HL-60 (cell line): ENCODE results near the gene TUBB2A.
"Not testable (repeated sequence)": the region's sequence is repeated elsewhere in the genome, so short reads cannot be mapped to it uniquely, and the experiment has no call there.

ENCODE experiments used
- DNase-seq, 2 experiments: peaks; one replicate each; pipeline ENCODE4 v3.0.0-alpha.2; 2010 to 2020; ENCODE audit warnings: low read depth in 1 of 2, low spot score in 1 of 2
- H3K27ac ChIP-seq: fragments of 250-450 bp; sonication (Bioruptor Pico); replicated peaks from 2 replicates; pipeline ENCODE4 v1.5.1; 2020; ENCODE audit warnings: mild to moderate bottlenecking, moderate library complexity
- H3K27me3 ChIP-seq: fragments of 250-450 bp; sonication (Bioruptor Pico); 2 replicates; pipeline ENCODE4 v1.5.1; 2021; ENCODE audit warnings: mild to moderate bottlenecking, moderate library complexity; ENCODE audit not compliant: insufficient read depth, poor library complexity, severe bottlenecking
- H3K4me3 ChIP-seq: replicated peaks from 2 replicates; pipeline ENCODE4 v1.5.1; 2011; ENCODE audit warnings: mild to moderate bottlenecking, control low read depth, low read length; ENCODE audit not compliant: insufficient read depth
- GABPA ChIP-seq: IDR thresholded peaks from 2 replicates; pipeline ENCODE4 v1.6.1; 2012; ENCODE audit warnings: low read depth
- POLR2AphosphoS5 ChIP-seq: IDR thresholded peaks from 2 replicates; pipeline ENCODE4 v1.6.1; 2012; ENCODE audit warnings: low read depth
- SPI1 ChIP-seq: IDR thresholded peaks from 2 replicates; pipeline ENCODE4 v1.6.1; 2012; ENCODE audit warnings: low read depth, mild to moderate bottlenecking, borderline replicate concordance
- TF ChIP-seq, protein P1 (sequence below): IDR thresholded peaks from one replicate; pipeline ENCODE4 v1.5.1; 2011; ENCODE audit warnings: low read length, control low read depth, inconsistent platforms; ENCODE audit not compliant: insufficient read depth
- TF ChIP-seq, protein P2 (sequence below): IDR thresholded peaks from 2 replicates; pipeline ENCODE4 v1.6.1; 2012; ENCODE audit warnings: low read depth; ENCODE audit not compliant: insufficient replicate concordance

Gene TUBB2A

DNA sequence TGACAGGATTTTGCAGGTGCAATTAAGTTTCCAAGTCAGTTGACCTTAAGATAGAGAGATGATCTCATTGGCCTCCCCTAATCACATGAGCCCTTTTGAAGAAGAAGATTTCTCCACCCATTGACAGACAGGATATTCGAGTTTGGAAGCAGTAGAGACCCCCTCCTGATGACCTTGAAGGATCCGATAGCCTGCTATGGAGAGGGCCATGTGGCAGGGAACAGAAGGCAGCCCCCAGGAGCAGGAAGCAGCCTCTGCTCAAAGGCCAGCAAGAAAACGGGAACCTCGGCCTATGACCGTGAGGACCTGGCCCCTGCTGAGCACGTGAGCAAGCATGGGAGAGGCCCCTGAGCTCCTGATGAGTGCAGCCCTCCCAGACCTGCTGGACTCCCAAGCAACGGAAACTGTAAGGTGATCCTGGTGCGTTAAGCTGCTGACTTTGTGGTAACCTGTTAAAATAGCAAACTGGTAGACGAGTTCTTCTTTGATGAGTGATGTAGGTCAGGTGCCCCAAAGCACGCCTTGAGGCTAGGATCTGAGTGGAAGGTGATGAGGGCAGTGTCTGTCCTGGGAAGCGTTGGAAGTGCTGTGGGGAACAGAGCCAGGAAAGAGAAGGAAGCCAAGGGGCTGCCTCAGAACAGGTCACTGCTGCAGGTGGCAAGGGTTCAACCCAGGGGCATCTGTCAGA, 18.5 kb upstream of the TUBB2A start:
- TF ChIP-seq GABPA = no peak
- TF ChIP-seq, protein P1, sequence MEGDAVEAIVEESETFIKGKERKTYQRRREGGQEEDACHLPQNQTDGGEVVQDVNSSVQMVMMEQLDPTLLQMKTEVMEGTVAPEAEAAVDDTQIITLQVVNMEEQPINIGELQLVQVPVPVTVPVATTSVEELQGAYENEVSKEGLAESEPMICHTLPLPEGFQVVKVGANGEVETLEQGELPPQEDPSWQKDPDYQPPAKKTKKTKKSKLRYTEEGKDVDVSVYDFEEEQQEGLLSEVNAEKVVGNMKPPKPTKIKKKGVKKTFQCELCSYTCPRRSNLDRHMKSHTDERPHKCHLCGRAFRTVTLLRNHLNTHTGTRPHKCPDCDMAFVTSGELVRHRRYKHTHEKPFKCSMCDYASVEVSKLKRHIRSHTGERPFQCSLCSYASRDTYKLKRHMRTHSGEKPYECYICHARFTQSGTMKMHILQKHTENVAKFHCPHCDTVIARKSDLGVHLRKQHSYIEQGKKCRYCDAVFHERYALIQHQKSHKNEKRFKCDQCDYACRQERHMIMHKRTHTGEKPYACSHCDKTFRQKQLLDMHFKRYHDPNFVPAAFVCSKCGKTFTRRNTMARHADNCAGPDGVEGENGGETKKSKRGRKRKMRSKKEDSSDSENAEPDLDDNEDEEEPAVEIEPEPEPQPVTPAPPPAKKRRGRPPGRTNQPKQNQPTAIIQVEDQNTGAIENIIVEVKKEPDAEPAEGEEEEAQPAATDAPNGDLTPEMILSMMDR = no peak
- TF ChIP-seq POLR2AphosphoS5 = no peak
- no peak for TF ChIP-seq SPI1
- TF ChIP-seq, protein P2, sequence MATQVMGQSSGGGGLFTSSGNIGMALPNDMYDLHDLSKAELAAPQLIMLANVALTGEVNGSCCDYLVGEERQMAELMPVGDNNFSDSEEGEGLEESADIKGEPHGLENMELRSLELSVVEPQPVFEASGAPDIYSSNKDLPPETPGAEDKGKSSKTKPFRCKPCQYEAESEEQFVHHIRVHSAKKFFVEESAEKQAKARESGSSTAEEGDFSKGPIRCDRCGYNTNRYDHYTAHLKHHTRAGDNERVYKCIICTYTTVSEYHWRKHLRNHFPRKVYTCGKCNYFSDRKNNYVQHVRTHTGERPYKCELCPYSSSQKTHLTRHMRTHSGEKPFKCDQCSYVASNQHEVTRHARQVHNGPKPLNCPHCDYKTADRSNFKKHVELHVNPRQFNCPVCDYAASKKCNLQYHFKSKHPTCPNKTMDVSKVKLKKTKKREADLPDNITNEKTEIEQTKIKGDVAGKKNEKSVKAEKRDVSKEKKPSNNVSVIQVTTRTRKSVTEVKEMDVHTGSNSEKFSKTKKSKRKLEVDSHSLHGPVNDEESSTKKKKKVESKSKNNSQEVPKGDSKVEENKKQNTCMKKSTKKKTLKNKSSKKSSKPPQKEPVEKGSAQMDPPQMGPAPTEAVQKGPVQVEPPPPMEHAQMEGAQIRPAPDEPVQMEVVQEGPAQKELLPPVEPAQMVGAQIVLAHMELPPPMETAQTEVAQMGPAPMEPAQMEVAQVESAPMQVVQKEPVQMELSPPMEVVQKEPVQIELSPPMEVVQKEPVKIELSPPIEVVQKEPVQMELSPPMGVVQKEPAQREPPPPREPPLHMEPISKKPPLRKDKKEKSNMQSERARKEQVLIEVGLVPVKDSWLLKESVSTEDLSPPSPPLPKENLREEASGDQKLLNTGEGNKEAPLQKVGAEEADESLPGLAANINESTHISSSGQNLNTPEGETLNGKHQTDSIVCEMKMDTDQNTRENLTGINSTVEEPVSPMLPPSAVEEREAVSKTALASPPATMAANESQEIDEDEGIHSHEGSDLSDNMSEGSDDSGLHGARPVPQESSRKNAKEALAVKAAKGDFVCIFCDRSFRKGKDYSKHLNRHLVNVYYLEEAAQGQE = no peak
- Histone ChIP-seq H3K27ac (no peak overlapping the region), H3K27me3 (no peaks in the 10 kb centered on the region), H3K4me3 (no peak overlapping the region)
- DNase-seq = no peak

DNA sequence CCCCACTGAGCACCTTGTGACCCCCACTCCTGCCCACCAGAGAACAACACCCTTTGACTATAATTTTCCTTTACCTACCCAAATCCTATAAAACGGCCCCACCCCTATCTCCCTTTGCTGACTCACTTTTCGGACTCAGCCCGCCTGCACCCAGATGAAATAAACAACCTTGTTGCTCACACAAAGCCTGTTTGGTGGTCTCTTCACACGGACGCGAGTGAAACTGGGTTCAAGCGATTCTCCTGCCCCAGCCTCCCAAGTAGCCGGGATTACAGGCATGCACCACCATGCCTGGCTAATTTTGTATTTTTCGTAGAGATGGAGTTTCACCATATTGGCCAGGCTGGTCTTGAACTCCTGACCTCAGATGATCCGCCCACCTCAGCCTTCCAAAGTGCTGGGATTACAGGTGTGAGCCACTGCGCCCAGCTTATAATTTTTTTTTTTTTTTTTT, 16.3 kb upstream of the TUBB2A start:
- not testable (repeated sequence) for DNase-seq, H3K27me3 ChIP-seq, H3K27ac ChIP-seq, H3K4me3 ChIP-seq

DNA sequence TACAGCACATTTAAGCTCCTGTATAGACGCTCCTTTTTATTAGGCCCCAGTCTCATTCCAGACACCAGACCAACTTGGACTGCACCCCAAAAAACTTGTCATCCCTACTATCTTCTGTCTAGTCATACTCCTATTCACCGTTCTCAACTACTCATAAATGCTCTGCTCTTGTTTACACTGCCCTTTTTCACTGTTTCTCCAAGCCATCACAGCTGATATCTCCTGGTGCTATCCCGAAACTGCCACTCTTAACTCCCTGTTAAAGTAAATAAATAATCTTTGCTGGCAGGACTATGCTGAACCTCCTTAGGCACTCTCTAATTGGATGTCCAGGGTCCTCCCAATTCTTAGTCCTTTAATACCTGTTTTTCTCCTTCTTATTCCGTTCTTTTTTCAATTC, 15.4 kb upstream of the TUBB2A start:
- not testable (repeated sequence) for DNase-seq, H3K27ac ChIP-seq, H3K27me3 ChIP-seq, H3K4me3 ChIP-seq

DNA sequence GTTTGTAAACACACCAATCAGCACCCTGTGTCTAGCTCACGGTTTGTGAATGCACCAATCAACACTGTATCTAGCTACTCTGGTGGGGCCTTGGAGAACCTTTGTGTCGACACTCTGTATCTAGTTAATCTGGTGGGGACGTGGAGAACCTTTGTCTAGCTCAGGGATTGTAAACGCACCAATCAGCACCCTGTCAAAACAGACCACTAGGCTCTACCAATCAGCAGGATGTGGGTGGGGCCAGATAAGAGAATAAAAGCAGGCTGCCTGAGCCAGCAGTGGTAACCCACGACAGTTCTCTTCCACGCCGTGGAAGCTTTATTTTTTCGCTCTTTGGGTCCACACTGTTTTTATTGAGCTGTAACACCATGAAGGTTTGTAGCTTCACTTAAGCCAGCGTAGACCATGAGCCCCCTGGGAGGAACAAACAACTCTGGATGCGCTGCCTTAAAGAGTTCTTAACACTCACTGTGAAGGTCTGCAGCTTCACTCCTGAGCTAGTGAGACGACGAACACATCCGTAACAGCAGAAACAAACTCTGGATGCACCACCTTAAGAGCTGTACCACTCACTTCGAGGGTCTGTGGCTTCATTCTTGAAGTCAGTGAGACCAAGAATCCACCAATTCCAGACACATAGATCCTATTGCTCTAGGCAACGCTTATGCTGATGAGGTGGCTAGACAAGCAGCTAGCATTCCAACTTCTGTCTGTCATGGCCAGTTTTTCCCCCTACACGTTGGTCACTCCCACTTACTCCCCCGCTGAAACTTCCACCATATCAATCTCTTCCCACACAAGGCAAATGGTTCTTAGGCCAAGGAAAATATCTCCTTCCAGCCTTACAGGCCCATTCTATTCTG, 14.2 kb upstream of the TUBB2A start:
- not testable (repeated sequence) for H3K4me3 ChIP-seq, DNase-seq, H3K27me3 ChIP-seq, H3K27ac ChIP-seq

DNA sequence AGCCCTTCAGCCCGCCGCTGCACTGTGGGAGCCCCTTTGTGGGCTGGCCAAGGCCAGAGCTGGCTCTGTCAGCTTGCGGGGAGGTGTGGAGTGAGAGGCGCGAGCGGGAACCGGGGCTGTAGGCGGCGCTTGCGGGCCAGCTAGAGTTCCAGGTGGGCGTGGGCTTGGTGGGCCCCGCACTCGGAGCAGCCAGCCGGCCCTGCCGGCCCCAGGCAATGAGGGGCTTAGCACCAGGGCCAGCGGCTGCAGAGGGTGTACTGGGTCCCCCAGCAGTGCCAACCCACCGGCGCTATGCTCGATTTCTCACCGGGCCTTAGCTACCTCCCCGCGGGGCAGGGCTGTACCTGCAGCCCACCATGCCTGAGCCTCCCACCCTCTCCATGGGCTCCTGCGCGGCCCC, 13.3 kb upstream of the TUBB2A start:
- not testable (repeated sequence) for H3K27me3 ChIP-seq, DNase-seq, H3K27ac ChIP-seq, H3K4me3 ChIP-seq

DNA sequence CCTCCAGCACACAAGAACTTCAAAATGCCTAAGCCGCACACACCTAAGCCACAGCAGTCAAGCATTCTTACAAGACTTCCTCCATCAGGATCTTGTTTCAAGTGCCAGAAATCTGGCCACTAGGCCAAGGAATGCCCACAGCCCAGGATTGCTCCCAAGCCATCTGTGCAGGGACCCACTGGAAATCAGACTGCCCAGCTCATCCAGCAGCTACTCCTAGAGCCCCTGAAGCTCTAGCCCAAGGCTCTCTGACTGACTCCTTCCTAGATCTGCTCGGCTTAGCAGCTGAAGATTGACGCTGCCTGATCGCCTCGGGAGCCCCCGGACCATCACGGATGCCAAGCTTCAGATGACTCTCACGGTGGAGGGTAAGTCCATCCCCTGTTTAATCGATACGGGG, 10.7 kb upstream of the TUBB2A start:
- not testable (repeated sequence) for DNase-seq, H3K4me3 ChIP-seq, H3K27me3 ChIP-seq, H3K27ac ChIP-seq

DNA sequence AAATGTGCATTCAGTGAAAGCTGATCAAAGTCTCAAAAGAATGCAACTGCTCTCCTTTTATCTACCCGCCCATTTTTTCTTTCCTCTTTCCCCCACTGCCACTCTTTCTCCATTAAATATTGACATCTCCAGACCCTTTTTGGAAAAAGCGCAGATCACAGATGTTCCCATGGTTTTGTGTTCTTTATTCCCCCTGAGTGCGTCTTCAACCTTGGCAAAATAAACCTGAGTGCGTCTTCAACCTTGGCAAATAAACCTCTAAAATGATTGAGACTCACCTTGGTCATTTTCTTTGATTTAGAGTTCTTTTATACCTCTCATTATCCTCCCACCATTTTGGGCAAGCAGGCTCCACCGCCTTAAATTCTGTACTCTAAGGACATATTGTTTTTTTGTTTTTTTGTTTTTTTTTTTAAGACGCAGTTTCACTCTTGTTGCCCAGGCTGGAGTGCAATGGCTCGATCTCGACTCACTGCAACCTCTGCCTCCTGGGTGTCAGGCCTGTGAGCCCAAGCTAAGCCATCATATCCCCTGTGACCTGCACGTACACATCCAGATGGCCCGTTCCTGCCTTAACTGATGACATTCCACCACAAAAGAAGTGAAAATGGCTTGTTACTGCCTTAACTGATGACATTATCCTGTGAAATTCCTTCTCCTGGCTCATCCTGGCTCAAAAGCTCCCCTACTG, 9.3 kb upstream of the TUBB2A start:
- H3K27me3 ChIP-seq = peaks cover 15% of the 10 kb centered on the region
- H3K4me3 ChIP-seq, DNase-seq, H3K27ac ChIP-seq: not testable (repeated sequence)
